MM.1S (cell line): ENCODE data around the gene RNF113B.

Experiments
- DNase-seq: peaks from one replicate; pipeline ENCODE4 v3.0.0-alpha.2; 2015
- H2AFZ ChIP-seq: fragments of 300-600 bp; sonication (generic); 2 replicates; pipeline ENCODE4 v1.6.0; 2016; ENCODE audit warnings: antibody characterized with exemption, low read length
- H3F3A ChIP-seq: fragments of 300-600 bp; sonication (generic); 2 replicates; pipeline ENCODE4 v1.6.1; 2016; ENCODE audit warnings: mild to moderate bottlenecking, antibody characterized with exemption, low read length, moderate library complexity, mixed read lengths; ENCODE audit not compliant: insufficient read depth
- H3K27ac ChIP-seq: fragments of 300-600 bp; sonication (generic); 2 replicates; pipeline ENCODE4 v1.5.1; 2016; ENCODE audit warnings: mild to moderate bottlenecking, low read length
- H3K27me3 ChIP-seq: fragments of 300-600 bp; sonication (generic); replicated peaks from 2 replicates; pipeline ENCODE4 v1.6.0; 2016; ENCODE audit warnings: low read length; ENCODE audit not compliant: insufficient read depth
- H3K36me3 ChIP-seq: fragments of 300-600 bp; sonication (generic); replicated peaks from 2 replicates; pipeline ENCODE4 v1.6.1; 2016; ENCODE audit warnings: mild to moderate bottlenecking, low read length, mixed read lengths; ENCODE audit not compliant: insufficient read depth
- H3K4me1 ChIP-seq: fragments of 300-600 bp; sonication (generic); 2 replicates; pipeline ENCODE4 v1.6.1; 2016; ENCODE audit warnings: low read length, mixed read lengths
- H3K4me2 ChIP-seq: fragments of 300-600 bp; sonication (generic); 2 replicates; pipeline ENCODE4 v1.6.0; 2016; ENCODE audit warnings: low read depth, low read length
- H3K4me3 ChIP-seq: fragments of 300-600 bp; sonication (generic); 2 replicates; pipeline ENCODE4 v1.5.1; 2016; ENCODE audit warnings: low read length, mixed read lengths
- H3K79me2 ChIP-seq: fragments of 300-600 bp; sonication (generic); 2 replicates; pipeline ENCODE4 v1.6.1; 2016; ENCODE audit warnings: mixed run types, low read length, mixed read lengths
- H3K9ac ChIP-seq: fragments of 300-600 bp; sonication (generic); 2 replicates; pipeline ENCODE4 v1.6.1; 2016; ENCODE audit warnings: low read length, mixed read lengths
- H3K9me2 ChIP-seq: fragments of 300-600 bp; sonication (generic); replicated peaks from 2 replicates; pipeline ENCODE4 v1.6.1; 2016; ENCODE audit warnings: mild to moderate bottlenecking, low read length, mixed read lengths; ENCODE audit not compliant: insufficient read depth
- H3K9me3 ChIP-seq: fragments of 300-600 bp; sonication (generic); replicated peaks from 2 replicates; pipeline ENCODE4 v1.6.1; 2016; ENCODE audit warnings: mild to moderate bottlenecking, low read length, mixed read lengths; ENCODE audit not compliant: insufficient read depth
- H4K20me1 ChIP-seq: fragments of 300-600 bp; sonication (generic); 2 replicates; pipeline ENCODE4 v1.6.1; 2016; ENCODE audit warnings: mild to moderate bottlenecking, low read length, moderate library complexity, mixed read lengths; ENCODE audit not compliant: insufficient read depth
- CTCF ChIP-seq: fragments of 300-600 bp; sonication (generic); IDR thresholded peaks from 2 replicates; pipeline ENCODE4 v1.5.1; 2016; ENCODE audit warnings: antibody characterized with exemption, low read length, mixed read lengths
- EZH2 ChIP-seq: fragments of 300-600 bp; sonication (generic); optimal IDR thresholded peaks from 2 replicates; pipeline ENCODE3; 2017; ENCODE audit warnings: low read depth, mild to moderate bottlenecking, antibody characterized with exemption, low read length, mixed read lengths
- EZH2phosphoT487 ChIP-seq: fragments of 300-600 bp; sonication (generic); IDR thresholded peaks from 2 replicates; pipeline ENCODE4 v1.6.1; 2018; ENCODE audit warnings: antibody characterized with exemption, low read length

Gene RNF113B

GRCh38 chr13:98201984-98202383, 24.9 kb upstream of the RNF113B start:
- Histone ChIP-seq H3K27ac (no peak overlapping the region), H3K9me3 (no peaks in the 10 kb centered on the region), H3F3A (no peaks in the 10 kb centered on the region), H3K27me3 (no peaks in the 10 kb centered on the region), H3K4me1 (no peaks in the 10 kb centered on the region), H3K9me2 (no peaks in the 10 kb centered on the region), H2AFZ (no peak overlapping the region), H3K36me3 (no peaks in the 10 kb centered on the region), H3K4me2 (no peak overlapping the region), H4K20me1 (no peaks in the 10 kb centered on the region), H3K4me3 (no peak overlapping the region), H3K9ac (no peak overlapping the region), H3K79me2 (no peaks in the 10 kb centered on the region)
- DNase-seq, result no peak
- TF ChIP-seq EZH2 (no peak), EZH2phosphoT487 (no peak), CTCF (no peak)

GRCh38 chr13:98201189-98201588, 24.1 kb upstream of the RNF113B start:
- H4K20me1 ChIP-seq, result no peaks in the 10 kb centered on the region

GRCh38 chr13:98200211-98200878, 23.3 kb upstream of the RNF113B start:
- Histone ChIP-seq H3F3A (no peaks in the 10 kb centered on the region), H2AFZ (no peak overlapping the region), H3K27ac (no peak overlapping the region), H3K27me3 (no peaks in the 10 kb centered on the region), H3K9me2 (no peaks in the 10 kb centered on the region), H3K36me3 (no peaks in the 10 kb centered on the region), H3K4me2 (no peak overlapping the region), H3K9ac (no peak overlapping the region), H3K4me3 (no peak overlapping the region), H3K4me1 (no peaks in the 10 kb centered on the region), H3K79me2 (no peaks in the 10 kb centered on the region), H3K9me3 (no peaks in the 10 kb centered on the region), H4K20me1 (no peaks in the 10 kb centered on the region)
- TF ChIP-seq EZH2phosphoT487 (no peak), CTCF (no peak), EZH2 (no peak)
- no peak for DNase-seq

More at GRCh38 chr13:98201189-98201588, 24.1 kb upstream of the RNF113B start:
- no peaks in the 10 kb centered on the region for H3K27me3 ChIP-seq
- no peak overlapping the region for H3K27ac ChIP-seq
- H3K4me1 ChIP-seq, result no peaks in the 10 kb centered on the region
- no peak overlapping the region for H3K4me2 ChIP-seq
- no peak overlapping the region for H3K9ac ChIP-seq
- no peak overlapping the region for H3K4me3 ChIP-seq
- no peaks in the 10 kb centered on the region for H3K36me3 ChIP-seq
- no peaks in the 10 kb centered on the region for H3K9me3 ChIP-seq
- H2AFZ ChIP-seq, result no peak overlapping the region
- no peaks in the 10 kb centered on the region for H3F3A ChIP-seq
- TF ChIP-seq CTCF, result no peak
- TF ChIP-seq EZH2, result no peak
- TF ChIP-seq EZH2phosphoT487, result no peak
- no peaks in the 10 kb centered on the region for H3K9me2 ChIP-seq
- DNase-seq, result no peak
- no peaks in the 10 kb centered on the region for H3K79me2 ChIP-seq
